DOHH2 (cell line): ENCODE data around the gene DDX18.

Source experiments
- EZH2phosphoT487 ChIP-seq: fragments of 200-600 bp; sonication (generic); IDR thresholded peaks from 2 replicates; pipeline ENCODE4 v1.6.1; 2017; ENCODE audit warnings: borderline replicate concordance, mild to moderate bottlenecking, antibody characterized with exemption, low read length, moderate library complexity, mixed read lengths
- TF ChIP-seq, protein P1 (sequence below): fragments of 200-600 bp; sonication (generic); IDR thresholded peaks from one replicate; pipeline ENCODE4 v1.5.1; 2014; ENCODE audit warnings: antibody characterized with exemption, mild to moderate bottlenecking, low read depth, low read length; ENCODE audit not compliant: poor library complexity, severe bottlenecking

DNA sequence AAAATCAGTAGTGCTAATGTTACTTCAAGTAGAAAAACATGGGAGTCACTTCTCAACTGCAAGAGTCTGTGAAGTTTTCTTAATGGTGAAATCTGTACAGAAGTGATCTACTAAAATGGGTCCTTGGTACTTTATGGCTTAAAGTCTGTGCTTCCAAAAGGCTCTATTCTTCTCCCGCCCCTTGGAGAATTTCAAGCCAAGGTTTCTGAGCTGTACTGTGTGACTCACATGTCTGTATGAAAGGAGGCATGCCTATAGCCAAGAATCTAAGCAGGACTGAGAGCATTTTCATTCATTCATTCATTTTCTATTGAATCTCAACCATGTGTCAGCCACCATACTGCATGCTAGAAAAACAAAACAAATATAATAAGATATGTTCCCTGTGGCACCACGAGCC lies 19.8 kb upstream of the DDX18 start:
- TF ChIP-seq, protein P1, sequence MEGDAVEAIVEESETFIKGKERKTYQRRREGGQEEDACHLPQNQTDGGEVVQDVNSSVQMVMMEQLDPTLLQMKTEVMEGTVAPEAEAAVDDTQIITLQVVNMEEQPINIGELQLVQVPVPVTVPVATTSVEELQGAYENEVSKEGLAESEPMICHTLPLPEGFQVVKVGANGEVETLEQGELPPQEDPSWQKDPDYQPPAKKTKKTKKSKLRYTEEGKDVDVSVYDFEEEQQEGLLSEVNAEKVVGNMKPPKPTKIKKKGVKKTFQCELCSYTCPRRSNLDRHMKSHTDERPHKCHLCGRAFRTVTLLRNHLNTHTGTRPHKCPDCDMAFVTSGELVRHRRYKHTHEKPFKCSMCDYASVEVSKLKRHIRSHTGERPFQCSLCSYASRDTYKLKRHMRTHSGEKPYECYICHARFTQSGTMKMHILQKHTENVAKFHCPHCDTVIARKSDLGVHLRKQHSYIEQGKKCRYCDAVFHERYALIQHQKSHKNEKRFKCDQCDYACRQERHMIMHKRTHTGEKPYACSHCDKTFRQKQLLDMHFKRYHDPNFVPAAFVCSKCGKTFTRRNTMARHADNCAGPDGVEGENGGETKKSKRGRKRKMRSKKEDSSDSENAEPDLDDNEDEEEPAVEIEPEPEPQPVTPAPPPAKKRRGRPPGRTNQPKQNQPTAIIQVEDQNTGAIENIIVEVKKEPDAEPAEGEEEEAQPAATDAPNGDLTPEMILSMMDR = no peak
- TF ChIP-seq EZH2phosphoT487 = no peak
